ENCODE results near the gene B4GALT5.

Gene B4GALT5

DNA sequence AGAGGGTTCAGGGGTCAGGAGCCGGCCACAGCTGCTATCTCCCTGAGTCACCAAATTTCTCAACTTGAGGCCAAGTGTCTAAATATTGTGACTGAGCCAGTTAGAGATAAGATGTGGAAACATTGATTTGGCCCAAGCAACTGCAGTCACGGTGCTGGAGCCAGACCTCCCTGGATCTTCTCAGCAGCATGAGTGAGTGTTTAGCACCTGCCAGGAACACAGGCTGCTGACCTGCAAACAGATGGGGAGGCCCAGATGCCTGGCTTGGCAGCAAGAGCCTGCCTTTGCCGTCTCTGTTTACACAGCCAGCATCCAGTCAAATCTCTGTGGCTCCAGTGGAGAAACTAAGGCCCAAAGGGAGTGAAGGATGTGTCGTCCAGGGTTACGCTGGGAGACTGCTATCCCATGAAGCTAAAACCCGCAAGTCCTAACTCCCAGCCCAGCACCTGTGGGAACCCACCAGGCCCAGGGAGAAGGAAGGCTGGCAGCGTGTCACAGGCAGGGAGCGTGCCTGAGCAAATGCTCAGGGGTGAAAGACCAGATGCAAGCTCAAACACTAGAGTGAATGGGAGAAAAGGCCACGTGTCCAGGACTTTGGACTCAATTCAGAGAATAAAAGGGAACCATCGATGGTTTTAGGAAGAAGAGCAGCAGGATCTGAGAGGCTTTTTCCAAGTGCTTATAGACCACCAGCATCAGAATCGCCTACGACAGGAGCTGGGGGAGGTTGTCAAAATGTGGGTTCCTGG, 129.8 kb downstream of the B4GALT5 start:
- Histone ChIP-seq H3K4me3 (ENCODE audit: low read depth in 1 of 2, low read length in 1 of 2) (no peak overlapping the region), H3K27me3 (peaks cover 73% of the 10 kb centered on the region), H3K4me1 (ENCODE audit: control insufficient read depth in 1 of 2, insufficient read depth in 1 of 2, low read depth in 1 of 2, low read length in 1 of 2) (no peaks in the 10 kb centered on the region), H3K9me3 (no peaks in the 10 kb centered on the region), H3K36me3 (no peaks in the 10 kb centered on the region), H3K27ac (no peak overlapping the region)
- TF ChIP-seq, protein P1, sequence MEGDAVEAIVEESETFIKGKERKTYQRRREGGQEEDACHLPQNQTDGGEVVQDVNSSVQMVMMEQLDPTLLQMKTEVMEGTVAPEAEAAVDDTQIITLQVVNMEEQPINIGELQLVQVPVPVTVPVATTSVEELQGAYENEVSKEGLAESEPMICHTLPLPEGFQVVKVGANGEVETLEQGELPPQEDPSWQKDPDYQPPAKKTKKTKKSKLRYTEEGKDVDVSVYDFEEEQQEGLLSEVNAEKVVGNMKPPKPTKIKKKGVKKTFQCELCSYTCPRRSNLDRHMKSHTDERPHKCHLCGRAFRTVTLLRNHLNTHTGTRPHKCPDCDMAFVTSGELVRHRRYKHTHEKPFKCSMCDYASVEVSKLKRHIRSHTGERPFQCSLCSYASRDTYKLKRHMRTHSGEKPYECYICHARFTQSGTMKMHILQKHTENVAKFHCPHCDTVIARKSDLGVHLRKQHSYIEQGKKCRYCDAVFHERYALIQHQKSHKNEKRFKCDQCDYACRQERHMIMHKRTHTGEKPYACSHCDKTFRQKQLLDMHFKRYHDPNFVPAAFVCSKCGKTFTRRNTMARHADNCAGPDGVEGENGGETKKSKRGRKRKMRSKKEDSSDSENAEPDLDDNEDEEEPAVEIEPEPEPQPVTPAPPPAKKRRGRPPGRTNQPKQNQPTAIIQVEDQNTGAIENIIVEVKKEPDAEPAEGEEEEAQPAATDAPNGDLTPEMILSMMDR (IDR thresholded peaks at IDR 0.05) = no peak

DNA sequence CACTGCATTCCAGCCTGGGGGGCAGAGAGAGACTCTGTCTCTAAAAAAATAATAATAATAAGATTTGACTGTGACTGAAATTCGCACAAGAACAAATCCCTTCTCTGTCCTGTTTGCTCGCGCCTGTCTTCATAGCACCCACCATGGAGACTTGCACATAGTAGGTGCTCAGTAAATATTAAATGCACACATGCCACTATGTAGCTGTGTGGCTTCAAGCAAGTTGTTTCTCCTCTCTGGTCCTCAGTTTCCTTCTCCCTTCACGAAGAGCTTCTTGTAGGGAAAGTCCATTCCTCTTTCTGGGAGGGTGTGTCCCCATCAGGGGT, 130.4 kb downstream of the B4GALT5 start:
- TF ChIP-seq, protein P1 (IDR thresholded peaks at IDR 0.05) = no peak
- Histone ChIP-seq H3K4me3 (ENCODE audit: low read depth in 1 of 2, low read length in 1 of 2) (no peak overlapping the region), H3K36me3 (no peaks in the 10 kb centered on the region), H3K27ac (no peak overlapping the region), H3K9me3 (no peaks in the 10 kb centered on the region), H3K4me1 (ENCODE audit: control insufficient read depth in 1 of 2, insufficient read depth in 1 of 2, low read depth in 1 of 2, low read length in 1 of 2) (no peaks in the 10 kb centered on the region), H3K27me3 (peaks cover 68% of the 10 kb centered on the region)

All from neutrophil (primary cell).